ENCODE measurements around the gene CLIC1. TPM values are rescaled to one million over a fixed set of nuclear protein-coding genes. Genes with fewer than 3 reads are reported as not detected.
A peak's percentile ranks its signal among the peaks of the same experiment; 100 is the strongest.

CLIC1 gene
- total and polyA plus RNA-seq, 10 of the 15 experiments (the other 5 are each of a cell fraction or from before 2014, with no cell fraction given) = 446 to 1,266 (median 636) TPM

DNA sequence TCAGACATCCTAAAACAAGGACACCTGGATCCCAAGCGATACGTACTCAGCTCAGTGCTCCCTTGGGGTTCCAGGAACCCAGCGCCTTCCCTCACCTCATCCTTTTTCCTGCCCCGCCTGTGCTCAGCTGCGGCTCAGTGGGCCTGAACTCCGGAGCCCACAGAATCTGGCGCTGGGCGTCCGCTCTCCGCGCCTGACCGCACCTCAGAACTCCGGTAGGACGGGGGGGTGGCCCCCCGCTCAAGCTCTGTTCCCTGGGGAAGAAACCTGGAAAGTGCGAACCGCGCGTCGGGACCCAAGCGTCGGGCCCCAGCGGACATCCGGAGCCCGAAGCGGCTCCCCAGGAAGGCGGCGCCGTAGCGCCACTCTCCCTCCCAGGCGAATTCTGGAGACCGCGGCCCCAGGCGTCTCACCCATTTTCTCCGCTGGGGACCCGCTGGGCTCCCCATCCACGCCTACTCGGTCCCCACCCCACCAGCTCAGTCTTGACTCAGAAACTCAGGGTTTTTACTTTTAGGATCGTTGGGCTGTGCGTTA is 55.1 kb downstream of the CLIC1 start:
- BruUV-seq (replicated peaks) = TSS peak; percentile 48
- intact Hi-C loops (cut with micrococcal nuclease; ENCODE audit: unreplicated experiment) = loop anchor here (5.0 kb wide), 1 partner anchor 51 kb away; no protein-coding TSS in a partner anchor
- FAIRE-seq = no peak
- TF ChIP-seq, protein P1, sequence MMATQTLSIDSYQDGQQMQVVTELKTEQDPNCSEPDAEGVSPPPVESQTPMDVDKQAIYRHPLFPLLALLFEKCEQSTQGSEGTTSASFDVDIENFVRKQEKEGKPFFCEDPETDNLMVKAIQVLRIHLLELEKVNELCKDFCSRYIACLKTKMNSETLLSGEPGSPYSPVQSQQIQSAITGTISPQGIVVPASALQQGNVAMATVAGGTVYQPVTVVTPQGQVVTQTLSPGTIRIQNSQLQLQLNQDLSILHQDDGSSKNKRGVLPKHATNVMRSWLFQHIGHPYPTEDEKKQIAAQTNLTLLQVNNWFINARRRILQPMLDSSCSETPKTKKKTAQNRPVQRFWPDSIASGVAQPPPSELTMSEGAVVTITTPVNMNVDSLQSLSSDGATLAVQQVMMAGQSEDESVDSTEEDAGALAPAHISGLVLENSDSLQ (IDR thresholded peaks at IDR 0.05) = no peak
- no peak for TF ChIP-seq HDGF (IDR thresholded peaks at IDR 0.05)
- no peak for TF ChIP-seq CBX3 (IDR thresholded peaks at IDR 0.05; ENCODE audit: borderline replicate concordance, low read depth)
- no peak for TF ChIP-seq PAX5 (IDR thresholded peaks at IDR 0.05; ENCODE audit: borderline replicate concordance, low read depth, low read length)
- no peak for TF ChIP-seq MTA2 (IDR thresholded peaks at IDR 0.05; ENCODE audit: low read depth)
- no peak for TF ChIP-seq RB1 (IDR thresholded peaks at IDR 0.05; ENCODE audit: borderline replicate concordance)
- TF ChIP-seq KLF5 (IDR thresholded peaks at IDR 0.05; ENCODE audit: partially characterized antibody) = no peak
- TF ChIP-seq ZSCAN29 (IDR thresholded peaks at IDR 0.05) = no peak
- no peak for TF ChIP-seq PAX8 (IDR thresholded peaks at IDR 0.05)
- TF ChIP-seq, protein P2, sequence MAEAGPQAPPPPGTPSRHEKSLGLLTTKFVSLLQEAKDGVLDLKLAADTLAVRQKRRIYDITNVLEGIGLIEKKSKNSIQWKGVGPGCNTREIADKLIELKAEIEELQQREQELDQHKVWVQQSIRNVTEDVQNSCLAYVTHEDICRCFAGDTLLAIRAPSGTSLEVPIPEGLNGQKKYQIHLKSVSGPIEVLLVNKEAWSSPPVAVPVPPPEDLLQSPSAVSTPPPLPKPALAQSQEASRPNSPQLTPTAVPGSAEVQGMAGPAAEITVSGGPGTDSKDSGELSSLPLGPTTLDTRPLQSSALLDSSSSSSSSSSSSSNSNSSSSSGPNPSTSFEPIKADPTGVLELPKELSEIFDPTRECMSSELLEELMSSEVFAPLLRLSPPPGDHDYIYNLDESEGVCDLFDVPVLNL (IDR thresholded peaks at IDR 0.05; ENCODE audit: low read depth, low read length) = no peak
- TF ChIP-seq, protein P3, sequence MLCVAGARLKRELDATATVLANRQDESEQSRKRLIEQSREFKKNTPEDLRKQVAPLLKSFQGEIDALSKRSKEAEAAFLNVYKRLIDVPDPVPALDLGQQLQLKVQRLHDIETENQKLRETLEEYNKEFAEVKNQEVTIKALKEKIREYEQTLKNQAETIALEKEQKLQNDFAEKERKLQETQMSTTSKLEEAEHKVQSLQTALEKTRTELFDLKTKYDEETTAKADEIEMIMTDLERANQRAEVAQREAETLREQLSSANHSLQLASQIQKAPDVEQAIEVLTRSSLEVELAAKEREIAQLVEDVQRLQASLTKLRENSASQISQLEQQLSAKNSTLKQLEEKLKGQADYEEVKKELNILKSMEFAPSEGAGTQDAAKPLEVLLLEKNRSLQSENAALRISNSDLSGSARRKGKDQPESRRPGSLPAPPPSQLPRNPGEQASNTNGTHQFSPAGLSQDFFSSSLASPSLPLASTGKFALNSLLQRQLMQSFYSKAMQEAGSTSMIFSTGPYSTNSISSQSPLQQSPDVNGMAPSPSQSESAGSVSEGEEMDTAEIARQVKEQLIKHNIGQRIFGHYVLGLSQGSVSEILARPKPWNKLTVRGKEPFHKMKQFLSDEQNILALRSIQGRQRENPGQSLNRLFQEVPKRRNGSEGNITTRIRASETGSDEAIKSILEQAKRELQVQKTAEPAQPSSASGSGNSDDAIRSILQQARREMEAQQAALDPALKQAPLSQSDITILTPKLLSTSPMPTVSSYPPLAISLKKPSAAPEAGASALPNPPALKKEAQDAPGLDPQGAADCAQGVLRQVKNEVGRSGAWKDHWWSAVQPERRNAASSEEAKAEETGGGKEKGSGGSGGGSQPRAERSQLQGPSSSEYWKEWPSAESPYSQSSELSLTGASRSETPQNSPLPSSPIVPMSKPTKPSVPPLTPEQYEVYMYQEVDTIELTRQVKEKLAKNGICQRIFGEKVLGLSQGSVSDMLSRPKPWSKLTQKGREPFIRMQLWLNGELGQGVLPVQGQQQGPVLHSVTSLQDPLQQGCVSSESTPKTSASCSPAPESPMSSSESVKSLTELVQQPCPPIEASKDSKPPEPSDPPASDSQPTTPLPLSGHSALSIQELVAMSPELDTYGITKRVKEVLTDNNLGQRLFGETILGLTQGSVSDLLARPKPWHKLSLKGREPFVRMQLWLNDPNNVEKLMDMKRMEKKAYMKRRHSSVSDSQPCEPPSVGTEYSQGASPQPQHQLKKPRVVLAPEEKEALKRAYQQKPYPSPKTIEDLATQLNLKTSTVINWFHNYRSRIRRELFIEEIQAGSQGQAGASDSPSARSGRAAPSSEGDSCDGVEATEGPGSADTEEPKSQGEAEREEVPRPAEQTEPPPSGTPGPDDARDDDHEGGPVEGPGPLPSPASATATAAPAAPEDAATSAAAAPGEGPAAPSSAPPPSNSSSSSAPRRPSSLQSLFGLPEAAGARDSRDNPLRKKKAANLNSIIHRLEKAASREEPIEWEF (IDR thresholded peaks at IDR 0.05; ENCODE audit: insufficient replicate concordance, low read depth, low read length) = no peak
- TF ChIP-seq, protein P4, sequence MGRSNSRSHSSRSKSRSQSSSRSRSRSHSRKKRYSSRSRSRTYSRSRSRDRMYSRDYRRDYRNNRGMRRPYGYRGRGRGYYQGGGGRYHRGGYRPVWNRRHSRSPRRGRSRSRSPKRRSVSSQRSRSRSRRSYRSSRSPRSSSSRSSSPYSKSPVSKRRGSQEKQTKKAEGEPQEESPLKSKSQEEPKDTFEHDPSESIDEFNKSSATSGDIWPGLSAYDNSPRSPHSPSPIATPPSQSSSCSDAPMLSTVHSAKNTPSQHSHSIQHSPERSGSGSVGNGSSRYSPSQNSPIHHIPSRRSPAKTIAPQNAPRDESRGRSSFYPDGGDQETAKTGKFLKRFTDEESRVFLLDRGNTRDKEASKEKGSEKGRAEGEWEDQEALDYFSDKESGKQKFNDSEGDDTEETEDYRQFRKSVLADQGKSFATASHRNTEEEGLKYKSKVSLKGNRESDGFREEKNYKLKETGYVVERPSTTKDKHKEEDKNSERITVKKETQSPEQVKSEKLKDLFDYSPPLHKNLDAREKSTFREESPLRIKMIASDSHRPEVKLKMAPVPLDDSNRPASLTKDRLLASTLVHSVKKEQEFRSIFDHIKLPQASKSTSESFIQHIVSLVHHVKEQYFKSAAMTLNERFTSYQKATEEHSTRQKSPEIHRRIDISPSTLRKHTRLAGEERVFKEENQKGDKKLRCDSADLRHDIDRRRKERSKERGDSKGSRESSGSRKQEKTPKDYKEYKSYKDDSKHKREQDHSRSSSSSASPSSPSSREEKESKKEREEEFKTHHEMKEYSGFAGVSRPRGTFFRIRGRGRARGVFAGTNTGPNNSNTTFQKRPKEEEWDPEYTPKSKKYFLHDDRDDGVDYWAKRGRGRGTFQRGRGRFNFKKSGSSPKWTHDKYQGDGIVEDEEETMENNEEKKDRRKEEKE (IDR thresholded peaks at IDR 0.05) = no peak
- TF ChIP-seq JUND (IDR thresholded peaks at IDR 0.05; ENCODE audit: low read depth, low read length) = no peak
- no peak for TF ChIP-seq RFX5 (IDR thresholded peaks at IDR 0.05; ENCODE audit: low read depth, low read length)

More for the DNA sequence above, 55.1 kb downstream of the CLIC1 start:
- Histone ChIP-seq H3K79me2 (ENCODE audit: control insufficient read depth, insufficient read depth, low read length) (no peaks in the 10 kb centered on the region), H4K20me1 (ENCODE audit: control insufficient read depth, insufficient read depth) (no peaks in the 10 kb centered on the region), H3K4me2 (ENCODE audit: control insufficient read depth, insufficient read depth) (peak overlapping the region; percentile 87), H3K4me1 (ENCODE audit: control insufficient read depth, insufficient read depth, low read length) (peaks cover 6% of the 10 kb centered on the region), H3K27me3 (replicated peaks in 1 of 2; ENCODE audit: control insufficient read depth in 2 of 2, insufficient read depth in 2 of 2, low read length in 1 of 2) (no peaks in the 10 kb centered on the region), H2AFZ (ENCODE audit: control insufficient read depth, low read depth, low read length) (peak overlapping the region; percentile 64), H3K4me3 (peak overlapping the region; percentile 71), H3K9me3 (replicated peaks; ENCODE audit: control insufficient read depth, insufficient read depth, low read length) (no peaks in the 10 kb centered on the region), H3K9ac (ENCODE audit: control insufficient read depth, insufficient read depth, low read length) (peak overlapping the region; percentile 41; the same call in 1 of the 2 replicates), H3K27ac (ENCODE audit: control insufficient read depth, insufficient read depth) (peak overlapping the region; percentile 15; the same call in 1 of the 2 replicates), H3K36me3 (ENCODE audit: control insufficient read depth in 2 of 2, insufficient read depth in 2 of 2, low read length in 1 of 2) (no peaks in the 10 kb centered on the region)
- DNase-seq (ENCODE audit: low read depth, low spot score) = no peak
- CTCF ChIA-PET = interaction anchor here (0.6 to 2.7 kb wide), 25 partner anchors 9 to 242 kb away, joined by 3 to 16 read pairs (median 3); partner anchors contain the start of genes HSPA1A, HSPA1L and LY6G5B
- WGBS (ENCODE audit: insufficient coverage, insufficient replicate concordance, low lambda C conversion rate, missing lambda C conversion rate) = 2% methylated on average over 40 of the region's 40 CpGs
- SMC1A ChIA-PET (ENCODE audit: uncharacterized antibody, unreplicated experiment) = interaction anchor here (0.7 to 2.5 kb wide), 8 partner anchors 50 to 242 kb away, joined by 3 to 12 read pairs (median 4); partner anchors contain the start of gene MSH5
- RAD21 ChIA-PET (ENCODE audit: unreplicated experiment) = interaction anchor here (0.9 to 2.5 kb wide), 8 partner anchors 32 to 242 kb away, joined by 3 to 30 read pairs (median 4); partner anchors contain the start of genes ATP6V1G2, DDAH2 and NEU1
- ATAC-seq = peak; percentile 81
- POLR2A ChIA-PET = interaction anchor here (0.6 to 0.7 kb wide), 4 partner anchors 57 to 146 kb away, joined by 3 to 7 read pairs (median 4); partner anchors contain the start of gene HSPA1B
- in situ Hi-C loops (cut with MboI) = no loop called here

All from GM12878 (cell line).